ENCODE data around the gene FBF1. TPM values are rescaled to one million over a fixed set of nuclear protein-coding genes. Genes with fewer than 3 reads are reported as not detected.

The FBF1 gene
- total RNA-seq, 1 experiment from 2014 or later, result 33.6 TPM

DNA sequence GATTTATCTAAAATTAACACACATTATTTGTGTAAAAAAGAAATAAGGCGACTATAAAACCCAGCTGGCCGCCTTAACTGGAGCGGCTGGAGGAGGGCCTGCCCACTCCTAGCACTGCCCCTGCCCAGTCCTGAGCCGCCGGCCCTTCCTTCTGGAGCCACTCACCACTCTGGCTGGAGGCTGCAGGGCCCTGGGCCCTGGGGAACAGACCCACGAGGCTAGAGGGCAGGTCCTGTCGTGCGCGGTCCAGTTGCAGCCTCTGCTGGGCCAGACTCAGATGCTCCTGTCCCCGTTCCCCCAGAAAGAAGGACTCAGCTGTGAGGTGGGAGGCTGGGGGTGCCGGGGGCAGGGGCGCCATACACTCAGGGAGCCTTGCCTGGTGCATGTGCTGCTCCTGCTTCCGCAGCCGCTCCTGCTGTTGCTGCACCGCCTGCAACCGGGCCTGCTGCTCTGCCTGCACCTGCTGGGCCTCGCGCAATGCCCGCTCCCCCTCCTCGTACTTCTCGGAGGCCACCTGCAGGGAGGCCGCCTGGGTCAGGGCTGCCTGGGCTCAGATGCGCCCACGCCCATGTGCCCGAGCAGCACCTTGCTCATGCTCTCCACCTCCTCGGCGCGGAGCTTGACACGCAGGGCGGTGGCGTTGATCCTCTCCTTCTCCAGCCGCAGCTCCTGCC is 27.2 kb downstream of the FBF1 start:
- Mint-ChIP-seq H3K36me3 (ENCODE audit: insufficient read depth, unreplicated experiment) (peaks cover 16% of the 10 kb centered on the region), H3K4me3 (ENCODE audit: low read depth, unreplicated experiment) (no peak overlapping the region), H3K27me3 (ENCODE audit: unreplicated experiment) (no peaks in the 10 kb centered on the region), H3K4me1 (ENCODE audit: low read depth, unreplicated experiment) (no peaks in the 10 kb centered on the region), H3K27ac (ENCODE audit: unreplicated experiment) (no peak overlapping the region), H3K9me3 (ENCODE audit: low read depth, unreplicated experiment) (no peaks in the 10 kb centered on the region)
- CTCF ChIA-PET, result no interaction called here
- intact Hi-C loops (cut with micrococcal nuclease; ENCODE audit: unreplicated experiment), result no loop called here
- no peak for DNase-seq
- TF ChIP-seq, protein P1, sequence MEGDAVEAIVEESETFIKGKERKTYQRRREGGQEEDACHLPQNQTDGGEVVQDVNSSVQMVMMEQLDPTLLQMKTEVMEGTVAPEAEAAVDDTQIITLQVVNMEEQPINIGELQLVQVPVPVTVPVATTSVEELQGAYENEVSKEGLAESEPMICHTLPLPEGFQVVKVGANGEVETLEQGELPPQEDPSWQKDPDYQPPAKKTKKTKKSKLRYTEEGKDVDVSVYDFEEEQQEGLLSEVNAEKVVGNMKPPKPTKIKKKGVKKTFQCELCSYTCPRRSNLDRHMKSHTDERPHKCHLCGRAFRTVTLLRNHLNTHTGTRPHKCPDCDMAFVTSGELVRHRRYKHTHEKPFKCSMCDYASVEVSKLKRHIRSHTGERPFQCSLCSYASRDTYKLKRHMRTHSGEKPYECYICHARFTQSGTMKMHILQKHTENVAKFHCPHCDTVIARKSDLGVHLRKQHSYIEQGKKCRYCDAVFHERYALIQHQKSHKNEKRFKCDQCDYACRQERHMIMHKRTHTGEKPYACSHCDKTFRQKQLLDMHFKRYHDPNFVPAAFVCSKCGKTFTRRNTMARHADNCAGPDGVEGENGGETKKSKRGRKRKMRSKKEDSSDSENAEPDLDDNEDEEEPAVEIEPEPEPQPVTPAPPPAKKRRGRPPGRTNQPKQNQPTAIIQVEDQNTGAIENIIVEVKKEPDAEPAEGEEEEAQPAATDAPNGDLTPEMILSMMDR (IDR thresholded peaks at IDR 0.05; ENCODE audit: unreplicated experiment), result no peak
- no TSS peak for BruUV-seq (replicated peaks)

DNA sequence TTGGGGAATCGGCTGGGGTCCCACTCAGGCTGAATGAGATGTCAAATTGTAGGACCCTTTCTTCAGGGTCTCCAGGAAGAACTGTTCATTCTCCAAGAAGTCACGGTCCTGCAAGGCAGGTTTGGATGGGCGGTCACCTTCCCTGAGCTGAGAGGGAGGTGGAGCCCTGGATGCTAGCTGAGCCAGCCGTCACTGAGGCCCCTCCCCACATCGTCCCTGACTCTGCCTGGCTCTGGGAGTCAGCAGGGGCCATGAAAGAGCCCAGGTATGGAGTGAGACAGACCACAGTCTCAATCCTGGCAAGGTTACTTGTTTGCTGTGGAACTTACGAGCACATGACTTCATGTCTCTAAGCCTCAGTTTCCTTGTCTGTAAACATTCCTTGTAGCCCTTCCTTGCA is 30.1 kb downstream of the FBF1 start:
- CTCF ChIA-PET, result interaction anchor here (0.6 kb wide), 1 partner anchor 145 kb away, joined by 6 read pairs; no protein-coding TSS in a partner anchor

DNA sequence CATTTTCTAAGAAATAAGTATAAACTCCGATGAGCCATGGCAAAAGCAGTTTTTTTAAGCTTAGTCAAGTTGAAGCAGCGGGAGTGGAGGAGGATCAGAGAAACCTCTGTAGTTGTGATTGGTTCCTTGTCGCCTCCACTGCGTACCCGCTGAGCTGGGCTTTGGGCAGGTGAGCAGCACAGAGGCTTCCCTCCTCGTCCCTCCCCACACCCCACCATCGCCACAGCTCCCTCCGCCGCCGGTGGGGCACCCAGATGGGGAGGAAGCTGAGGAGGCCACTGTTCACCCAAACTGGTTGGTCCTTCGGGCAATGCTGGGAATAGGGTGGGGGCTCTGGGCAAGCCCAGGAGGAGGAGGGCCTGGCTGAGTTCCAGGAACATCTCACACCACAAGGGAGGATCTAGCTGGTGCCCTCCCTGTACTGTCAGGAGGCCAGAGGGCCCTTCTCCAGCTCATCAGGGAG is 31.0 kb downstream of the FBF1 start:
- no peaks in the 10 kb centered on the region for H3K4me1 Mint-ChIP-seq (ENCODE audit: low read depth, unreplicated experiment)
- no peaks in the 10 kb centered on the region for H3K27me3 Mint-ChIP-seq (ENCODE audit: unreplicated experiment)
- BruUV-seq (replicated peaks), result no TSS peak
- intact Hi-C loops (cut with micrococcal nuclease; ENCODE audit: unreplicated experiment), result no loop called here
- TF ChIP-seq, protein P1 (IDR thresholded peaks at IDR 0.05; ENCODE audit: unreplicated experiment), result no peak
- H3K36me3 Mint-ChIP-seq (ENCODE audit: insufficient read depth, unreplicated experiment), result peaks cover 16% of the 10 kb centered on the region
- H3K9me3 Mint-ChIP-seq (ENCODE audit: low read depth, unreplicated experiment), result no peaks in the 10 kb centered on the region
- no peak overlapping the region for H3K4me3 Mint-ChIP-seq (ENCODE audit: low read depth, unreplicated experiment)
- DNase-seq, result no peak
- no peak overlapping the region for H3K27ac Mint-ChIP-seq (ENCODE audit: unreplicated experiment)
- CTCF ChIA-PET, result no interaction called here

More for the DNA sequence above, 30.1 kb downstream of the FBF1 start:
- no peaks in the 10 kb centered on the region for H3K9me3 Mint-ChIP-seq (ENCODE audit: low read depth, unreplicated experiment)
- no peak overlapping the region for H3K4me3 Mint-ChIP-seq (ENCODE audit: low read depth, unreplicated experiment)
- peaks cover 11% of the 10 kb centered on the region for H3K36me3 Mint-ChIP-seq (ENCODE audit: insufficient read depth, unreplicated experiment)
- BruUV-seq (replicated peaks), result no TSS peak
- intact Hi-C loops (cut with micrococcal nuclease; ENCODE audit: unreplicated experiment), result no loop called here
- no peak overlapping the region for H3K27ac Mint-ChIP-seq (ENCODE audit: unreplicated experiment)
- TF ChIP-seq, protein P1 (IDR thresholded peaks at IDR 0.05; ENCODE audit: unreplicated experiment), result no peak
- H3K4me1 Mint-ChIP-seq (ENCODE audit: low read depth, unreplicated experiment), result no peaks in the 10 kb centered on the region
- H3K27me3 Mint-ChIP-seq (ENCODE audit: unreplicated experiment), result no peaks in the 10 kb centered on the region
- DNase-seq, result no peak

DNA sequence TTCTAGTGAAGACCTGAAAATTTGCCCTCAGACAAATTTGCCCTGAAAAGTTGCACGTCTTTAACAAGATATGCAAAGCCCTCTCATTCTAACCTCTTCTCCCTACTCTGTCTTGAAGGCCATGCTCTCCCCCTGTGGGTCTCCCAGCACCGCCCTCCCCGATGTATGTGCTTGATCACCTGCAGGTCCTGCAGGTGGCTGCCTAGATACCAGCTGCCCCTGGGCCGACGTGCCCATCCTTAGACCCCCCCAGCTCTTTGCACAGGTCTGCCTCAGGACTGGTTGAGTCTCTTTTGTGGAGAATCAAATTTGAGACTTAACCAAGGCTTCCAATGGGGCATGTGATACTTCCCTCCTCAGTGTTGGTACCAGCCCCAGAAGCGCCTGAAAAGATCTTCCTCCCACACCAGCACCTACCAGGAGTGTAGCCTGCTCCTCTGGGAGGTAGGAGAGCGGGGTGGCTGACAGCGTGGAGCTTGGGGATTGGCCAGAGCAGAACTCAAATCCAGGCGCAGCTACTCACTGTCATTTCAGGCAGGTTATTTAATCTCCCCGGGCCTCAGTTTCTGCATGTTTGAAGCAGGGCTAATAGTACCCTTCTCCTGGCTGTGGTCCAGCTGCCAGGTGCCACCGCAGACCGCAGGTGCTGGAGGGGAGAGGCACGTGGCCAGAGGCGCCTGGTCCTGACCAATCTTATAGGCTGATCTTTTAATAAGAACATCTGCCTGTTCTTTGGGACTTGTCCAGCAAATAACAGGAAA is 31.6 kb downstream of the FBF1 start:
- Mint-ChIP-seq H3K36me3 (ENCODE audit: insufficient read depth, unreplicated experiment) (peaks cover 20% of the 10 kb centered on the region), H3K27ac (ENCODE audit: unreplicated experiment) (no peak overlapping the region), H3K27me3 (ENCODE audit: unreplicated experiment) (no peaks in the 10 kb centered on the region), H3K4me1 (ENCODE audit: low read depth, unreplicated experiment) (no peaks in the 10 kb centered on the region), H3K9me3 (ENCODE audit: low read depth, unreplicated experiment) (no peaks in the 10 kb centered on the region), H3K4me3 (ENCODE audit: low read depth, unreplicated experiment) (no peak overlapping the region)
- intact Hi-C loops (cut with micrococcal nuclease; ENCODE audit: unreplicated experiment), result no loop called here
- DNase-seq, result no peak
- CTCF ChIA-PET, result interaction anchor here (0.6 to 0.7 kb wide), 3 partner anchors 88 to 965 kb away, joined by 3 to 5 read pairs (median 3); no protein-coding TSS in a partner anchor
- TF ChIP-seq, protein P1 (IDR thresholded peaks at IDR 0.05; ENCODE audit: unreplicated experiment), result no peak
- no TSS peak for BruUV-seq (replicated peaks)

Data from Calu3 (cell line).